ENCODE results near the gene DYNC1I2.

GRCh38 chr2:171763602-171764001 lies 76.3 kb downstream of the DYNC1I2 start:
- TF ChIP-seq CTCF (conservative IDR thresholded peaks at IDR 0.05; ENCODE audit: low read depth in 2 of 2) = no peak
- no peak for TF ChIP-seq NANOG (IDR thresholded peaks at IDR 0.05; ENCODE audit: borderline replicate concordance)
- no peak for TF ChIP-seq EZH2 (IDR thresholded peaks at IDR 0.05; ENCODE audit: low read depth, unreplicated experiment)
- TF ChIP-seq POLR2AphosphoS5 (IDR thresholded peaks at IDR 0.05; ENCODE audit: low read depth) = no peak
- no peak for TF ChIP-seq EZH2phosphoT487 (IDR thresholded peaks at IDR 0.05; ENCODE audit: unreplicated experiment)
- TF ChIP-seq ETS1 (IDR thresholded peaks at IDR 0.05) = no peak
- no peak for TF ChIP-seq REST (IDR thresholded peaks at IDR 0.05; ENCODE audit: unreplicated experiment)
- no peak for TF ChIP-seq CREB1 (CRISPR knock-in tag; IDR thresholded peaks at IDR 0.05; ENCODE audit: low read depth)
- no peak for TF ChIP-seq JUNB (IDR thresholded peaks at IDR 0.05; ENCODE audit: unreplicated experiment)
- TF ChIP-seq ZNF331 (CRISPR knock-in tag; IDR thresholded peaks at IDR 0.05; ENCODE audit: low read depth) = no peak
- TF ChIP-seq ZNF114 (CRISPR knock-in tag; IDR thresholded peaks at IDR 0.05) = no peak

Data from GM23338 (cell line).